Astrocyte of the spinal cord (primary cell): ENCODE results near the gene OR4E1.
A peak's percentile ranks its signal among the peaks of the same experiment; 100 is the strongest.
"Not testable (repeated sequence)": the region's sequence is repeated elsewhere in the genome, so short reads cannot be mapped to it uniquely, and the experiment has no call there.

Experiments
- DNase-seq: peaks from one replicate; pipeline ENCODE4 v3.0.0; 2011; ENCODE audit warnings: low read depth, low spot score
- H3K4me3 ChIP-seq: 2 replicates; pipeline ENCODE4 v1.5.1; 2011; ENCODE audit warnings: low read depth, mild to moderate bottlenecking, low read length, moderate library complexity
- in situ Hi-C: cut with HindIII; loops from 2 replicates; pipeline ENCODE4 v1.10.0; 2017; ENCODE audit warnings: low sequenced_read_pairs
- TF ChIP-seq, protein P1 (sequence below): IDR thresholded peaks from 2 replicates; pipeline ENCODE4 v1.5.1; 2012; ENCODE audit warnings: low read depth, mild to moderate bottlenecking, low read length, inconsistent platforms

OR4E1 gene

DNA sequence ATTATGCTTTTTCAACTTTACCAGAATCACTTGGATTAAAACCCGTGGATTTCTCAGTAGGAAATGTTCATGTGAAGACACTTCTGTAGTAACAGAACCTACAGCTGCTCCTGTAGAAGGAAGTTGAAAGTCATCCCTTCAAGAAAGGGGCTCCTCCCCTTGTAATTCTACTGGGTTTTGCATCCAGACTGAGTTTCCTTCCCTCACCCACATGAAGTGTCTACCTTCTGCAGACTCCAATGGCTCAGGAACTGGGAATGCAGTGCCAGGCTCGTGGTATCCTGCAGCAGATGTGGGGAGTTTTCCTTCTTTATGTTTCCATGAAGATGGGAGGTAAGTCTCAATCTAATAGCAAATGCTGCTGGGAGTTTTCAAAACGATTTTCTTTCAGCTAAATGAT, 30.9 kb downstream of the OR4E1 start:
- in situ Hi-C loops = no loop called here
- no peak overlapping the region for H3K4me3 ChIP-seq
- TF ChIP-seq, protein P1, sequence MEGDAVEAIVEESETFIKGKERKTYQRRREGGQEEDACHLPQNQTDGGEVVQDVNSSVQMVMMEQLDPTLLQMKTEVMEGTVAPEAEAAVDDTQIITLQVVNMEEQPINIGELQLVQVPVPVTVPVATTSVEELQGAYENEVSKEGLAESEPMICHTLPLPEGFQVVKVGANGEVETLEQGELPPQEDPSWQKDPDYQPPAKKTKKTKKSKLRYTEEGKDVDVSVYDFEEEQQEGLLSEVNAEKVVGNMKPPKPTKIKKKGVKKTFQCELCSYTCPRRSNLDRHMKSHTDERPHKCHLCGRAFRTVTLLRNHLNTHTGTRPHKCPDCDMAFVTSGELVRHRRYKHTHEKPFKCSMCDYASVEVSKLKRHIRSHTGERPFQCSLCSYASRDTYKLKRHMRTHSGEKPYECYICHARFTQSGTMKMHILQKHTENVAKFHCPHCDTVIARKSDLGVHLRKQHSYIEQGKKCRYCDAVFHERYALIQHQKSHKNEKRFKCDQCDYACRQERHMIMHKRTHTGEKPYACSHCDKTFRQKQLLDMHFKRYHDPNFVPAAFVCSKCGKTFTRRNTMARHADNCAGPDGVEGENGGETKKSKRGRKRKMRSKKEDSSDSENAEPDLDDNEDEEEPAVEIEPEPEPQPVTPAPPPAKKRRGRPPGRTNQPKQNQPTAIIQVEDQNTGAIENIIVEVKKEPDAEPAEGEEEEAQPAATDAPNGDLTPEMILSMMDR = no peak

DNA sequence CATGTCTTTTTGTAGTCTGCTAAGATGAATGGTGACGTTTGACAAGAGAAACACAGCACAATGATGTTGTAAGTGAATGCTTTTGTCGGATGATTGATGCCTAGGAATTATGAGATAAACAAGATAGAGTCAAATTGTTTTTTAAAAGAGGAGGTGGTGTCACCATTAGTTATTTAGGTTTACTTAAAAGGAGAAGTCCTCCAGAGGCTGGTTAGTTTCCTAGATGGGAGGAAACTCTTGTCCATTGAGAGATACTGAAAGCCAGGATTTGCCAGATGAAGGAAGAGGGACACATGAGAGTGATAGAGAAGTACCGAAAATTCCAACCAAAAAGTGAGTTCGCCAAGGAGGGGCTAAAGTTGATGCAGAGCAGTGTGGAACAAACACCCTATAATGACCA, 38.8 kb downstream of the OR4E1 start, which contains the start of gene OR10G2:
TSS of gene OR10G2 (minus strand) at position 101 of the 400 bp plus-strand sequence. CDS start at position 3, 98 bp downstream.
- no peak within 1 kb of the TSS for H3K4me3 ChIP-seq

More for the DNA sequence above, 30.9 kb downstream of the OR4E1 start:
- no peak for DNase-seq

DNA sequence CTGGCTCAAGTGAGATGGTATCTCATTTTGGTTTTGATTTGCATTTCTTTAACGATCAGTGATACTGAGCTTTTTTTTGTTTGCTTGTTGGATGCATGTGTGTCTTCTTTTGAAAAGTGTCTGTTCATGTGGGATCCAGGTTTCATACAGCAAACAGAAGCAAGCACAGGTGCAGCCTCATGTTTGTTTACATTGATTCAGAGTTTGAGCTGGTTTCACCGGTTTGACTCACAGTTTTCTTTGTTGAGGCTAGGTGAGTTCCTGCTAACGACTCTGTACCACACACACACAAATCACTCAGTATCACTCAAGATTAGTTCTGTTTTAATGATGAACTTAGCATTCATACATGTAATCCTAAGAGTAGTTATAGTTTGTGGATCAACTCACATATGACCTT, 42.5 kb downstream of the OR4E1 start:
- no peak for DNase-seq

More for the DNA sequence above, 38.8 kb downstream of the OR4E1 start, which contains the start of gene OR10G2:
- DNase-seq = no peak
- TF ChIP-seq, protein P1 = no peak
- in situ Hi-C loops = no loop called here

DNA sequence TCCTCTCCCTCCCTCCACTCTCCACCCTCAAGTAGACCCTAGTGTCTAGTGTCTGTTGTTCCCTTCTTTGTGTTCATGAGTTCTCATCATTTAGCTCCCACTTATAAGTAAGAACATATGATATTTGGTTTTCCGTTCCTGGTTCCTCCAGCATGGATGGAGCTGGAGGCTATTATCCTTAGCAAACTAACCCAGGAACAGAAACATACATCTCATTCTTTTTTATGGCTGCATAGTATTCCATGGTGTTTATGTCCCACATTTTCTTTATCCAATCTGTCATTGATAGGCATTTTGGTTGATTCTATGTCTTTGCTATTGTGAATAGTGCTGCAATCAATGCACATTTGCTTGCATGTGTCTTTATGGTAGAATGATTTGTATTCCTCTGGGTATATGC, 43.1 kb downstream of the OR4E1 start:
- in situ Hi-C loops, DNase-seq, H3K4me3 ChIP-seq: not testable (repeated sequence)

More for the DNA sequence above, 42.5 kb downstream of the OR4E1 start:
- H3K4me3 ChIP-seq = no peak overlapping the region
- in situ Hi-C loops = no loop called here
- TF ChIP-seq, protein P1 = no peak

DNA sequence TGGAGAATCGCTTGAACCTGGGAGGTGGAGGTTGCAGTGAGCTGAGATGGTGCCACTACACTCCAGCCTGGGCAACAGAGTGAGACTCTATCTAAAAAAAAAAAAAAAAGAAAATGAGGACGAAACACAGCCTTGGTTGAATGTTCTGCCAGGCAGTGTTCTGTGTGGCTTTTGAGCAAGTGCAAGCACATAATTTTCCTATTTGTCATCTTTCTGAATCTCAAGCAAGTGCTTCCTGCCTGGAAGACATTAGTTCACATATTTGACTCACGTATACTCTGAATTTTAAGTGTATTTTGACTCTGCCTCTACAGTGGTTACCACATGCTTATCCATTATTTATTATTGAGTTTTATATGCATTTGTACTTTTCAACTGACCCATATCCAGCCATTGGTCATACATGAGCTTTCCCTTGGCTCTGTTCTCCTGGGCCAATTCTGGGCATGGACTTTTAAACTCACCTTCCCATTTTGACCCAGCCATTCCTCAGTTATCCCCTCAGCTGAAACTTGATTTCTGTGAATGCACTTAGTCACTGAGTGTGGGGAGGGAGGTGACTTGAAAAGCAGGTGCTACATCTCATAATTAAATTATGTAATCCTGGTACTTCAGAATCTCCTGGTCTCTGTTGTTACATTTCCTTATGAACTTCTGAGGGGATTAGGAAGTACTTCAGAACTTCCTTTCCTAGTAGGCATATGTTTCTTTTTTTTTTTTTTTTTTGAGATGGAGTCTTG, 47.0 kb downstream of the OR4E1 start:
- TF ChIP-seq, protein P1 = no peak
- DNase-seq = peak; percentile 7
- in situ Hi-C loops = no loop called here
- H3K4me3 ChIP-seq = no peak overlapping the region
